DND-41 (cell line): ENCODE measurements around the gene UVSSA.

Source experiments
- CTCF ChIP-seq: IDR thresholded peaks from 2 replicates; pipeline ENCODE4 v1.5.1; 2012; ENCODE audit warnings: borderline replicate concordance, low read length, moderate library complexity, mild to moderate bottlenecking; ENCODE audit not compliant: poor library complexity, severe bottlenecking; ENCODE audit errors: extremely low read depth
- EZH2 ChIP-seq: IDR thresholded peaks from 3 replicates; pipeline ENCODE4 v1.6.1; 2012; ENCODE audit warnings: borderline replicate concordance, low read depth, mild to moderate bottlenecking, moderate library complexity, low read length, inconsistent platforms; ENCODE audit not compliant: severe bottlenecking

GRCh38 chr4:1330761-1331590 is 16.0 kb upstream of the UVSSA start:
- TF ChIP-seq CTCF (no peak), EZH2 (no peak)
